Activated CD4-positive, alpha-beta T cell treated with anti-CD3 and anti-CD28 coated beads, Interleukin-2, amount 50 U/mL, for 16 hours (primary cell): ENCODE data around the gene PKP2.

Experiments used
- DNase-seq: peaks from one replicate; pipeline ENCODE4 v3.0.0-alpha.2; 2020

The PKP2 gene

GRCh38 chr12:32896432-32897280, at the start of gene PKP2:
PKP2 (minus strand) TSS chr12:32896777; CDS start chr12:32896731, 46 bp downstream.
- DNase-seq = no peak

- no peak for DNase-seq
These were observed 47.6 kb upstream of the PKP2 start for GRCh38 chr12:32944195-32944594.

- DNase-seq = no peak
These were observed 43.2 kb upstream of the PKP2 start for GRCh38 chr12:32939801-32940200.

GRCh38 chr12:32926963-32927362, 30.4 kb upstream of the PKP2 start:
- DNase-seq = no peak

GRCh38 chr12:32926356-32926755, 29.8 kb upstream of the PKP2 start:
- no peak for DNase-seq

GRCh38 chr12:32922546-32923297, 26.1 kb upstream of the PKP2 start:
- no peak for DNase-seq

- no peak for DNase-seq
These were observed 24.8 kb upstream of the PKP2 start for GRCh38 chr12:32921397-32921796.

GRCh38 chr12:32920506-32921085, 24.0 kb upstream of the PKP2 start:
- DNase-seq = no peak

- peak; percentile 2 for DNase-seq
These were observed 22.6 kb upstream of the PKP2 start for GRCh38 chr12:32918890-32919801.

- DNase-seq = no peak
These were observed 20.6 kb upstream of the PKP2 start for GRCh38 chr12:32917094-32917611.

- DNase-seq = no peak
These were observed 11.4 kb upstream of the PKP2 start for GRCh38 chr12:32907898-32908476.

GRCh38 chr12:32907166-32907565, 10.6 kb upstream of the PKP2 start:
- DNase-seq = no peak

GRCh38 chr12:32906399-32907165, 10.0 kb upstream of the PKP2 start:
- DNase-seq = peak; percentile 57

GRCh38 chr12:32903763-32904162, 7.2 kb upstream of the PKP2 start:
- no peak for DNase-seq

GRCh38 chr12:32903318-32903717, 6.7 kb upstream of the PKP2 start:
- DNase-seq = no peak

GRCh38 chr12:32902287-32902997, 5.9 kb upstream of the PKP2 start:
- no peak for DNase-seq

GRCh38 chr12:32901553-32901952, 5.0 kb upstream of the PKP2 start:
- DNase-seq = no peak

- DNase-seq = no peak
These were observed 1.4 kb upstream of the PKP2 start for GRCh38 chr12:32897687-32898573.

GRCh38 chr12:32897281-32897610, 669 bp upstream of the PKP2 start:
- DNase-seq = no peak
